Smooth muscle cell (in vitro differentiated cells): Measurements from ENCODE around the gene NTNG1. TPM values are rescaled to one million over a fixed set of nuclear protein-coding genes. Genes with fewer than 3 reads are reported as not detected.

ENCODE experiments used
- DNase-seq: peaks from one replicate; lab custom pipeline; 2025; ENCODE audit not compliant: unreplicated experiment; lab: John Stamatoyannopoulos, UW
- H2AFZ ChIP-seq: fragments of 200-600 bp; sonication (generic); 2 replicates; pipeline ENCODE4 v1.6.0; 2016; ENCODE audit warnings: antibody characterized with exemption, low read depth, mild to moderate bottlenecking
- H3F3A ChIP-seq: fragments of 200-600 bp; sonication (generic); 2 replicates; pipeline ENCODE4 v1.6.0; 2017; ENCODE audit warnings: antibody characterized with exemption, low read depth
- H3K27ac ChIP-seq: fragments of 200-600 bp; sonication (generic); 2 replicates; pipeline ENCODE4 v1.5.1; 2016; ENCODE audit warnings: low read depth, mild to moderate bottlenecking
- H3K27me3 ChIP-seq: fragments of 200-600 bp; sonication (generic); 2 replicates; pipeline ENCODE4 v1.6.1; 2016; ENCODE audit warnings: low read depth, mild to moderate bottlenecking
- H3K36me3 ChIP-seq: fragments of 200-600 bp; sonication (generic); 2 replicates; pipeline ENCODE4 v1.5.1; 2016; ENCODE audit warnings: low read depth
- H3K4me1 ChIP-seq: fragments of 200-600 bp; sonication (generic); 2 replicates; pipeline ENCODE4 v1.5.1; 2016; ENCODE audit warnings: low read depth
- H3K4me2 ChIP-seq: fragments of 200-600 bp; sonication (generic); 2 replicates; pipeline ENCODE4 v1.6.0; 2016; ENCODE audit warnings: mild to moderate bottlenecking
- H3K4me3 ChIP-seq: fragments of 200-600 bp; sonication (generic); 2 replicates; pipeline ENCODE4 v1.5.1; 2016; ENCODE audit warnings: mild to moderate bottlenecking
- H3K79me2 ChIP-seq: fragments of 200-600 bp; sonication (generic); 2 replicates; pipeline ENCODE4 v1.6.0; 2016; ENCODE audit warnings: low read depth, mild to moderate bottlenecking
- H3K9ac ChIP-seq: fragments of 200-600 bp; sonication (generic); 2 replicates; pipeline ENCODE4 v1.6.0; 2016; ENCODE audit warnings: low read depth
- H3K9me3 ChIP-seq: fragments of 200-600 bp; sonication (generic); replicated peaks from 2 replicates; pipeline ENCODE4 v1.5.1; 2016; ENCODE audit warnings: low read depth
- H4K20me1 ChIP-seq: fragments of 200-600 bp; sonication (generic); 2 replicates; pipeline ENCODE4 v1.6.0; 2016; ENCODE audit warnings: low read depth
- CTCF ChIP-seq: fragments of 200-600 bp; sonication (generic); IDR thresholded peaks from 2 replicates; pipeline ENCODE4 v1.5.1; 2017; ENCODE audit warnings: borderline replicate concordance, mild to moderate bottlenecking, antibody characterized with exemption; ENCODE audit not compliant: insufficient read depth, poor library complexity, severe bottlenecking
- WGBS: methylation state at CpG from one replicate; pipeline ENCODE4 v1.1.7; 2016; ENCODE audit warnings: low lambda C conversion rate; 5-methylcytosine and 5-hydroxymethylcytosine counted together
- polyA plus RNA-seq: library from polyadenylated mRNA; unstranded; fragments of >200 nt; fragmentation: Nextera tagmentation; extraction: Ambion mirVana; gene quantifications from 2 replicates; pipeline ENCODE4 v1.2.1, GENCODE V29; 2016
- total RNA-seq: library from RNA; depleted of rRNA; stranded (reverse); fragments of >200 nt; gene quantifications from 2 replicates; pipeline ENCODE4 v1.2.3, GENCODE V29; 2014

The NTNG1 gene
- total and polyA plus RNA-seq, 2 experiments from 2014 or later: 0.39 to 1.1 TPM

GRCh38 chr1:107152395-107152794, 11.6 kb downstream of the NTNG1 start:
- no peak for TF ChIP-seq CTCF
- DNase-seq: no peak
- H4K20me1 ChIP-seq: no peaks in the 10 kb centered on the region
- no peaks in the 10 kb centered on the region for H3K9me3 ChIP-seq
- peaks cover 6% of the 10 kb centered on the region for H3K27me3 ChIP-seq
- H2AFZ ChIP-seq: no peak overlapping the region
- no peak overlapping the region for H3K9ac ChIP-seq
- no peaks in the 10 kb centered on the region for H3F3A ChIP-seq
- WGBS: 27% methylated on average over 4 of the region's 4 CpGs
- H3K79me2 ChIP-seq: no peaks in the 10 kb centered on the region
- H3K36me3 ChIP-seq: no peaks in the 10 kb centered on the region
- no peak overlapping the region for H3K4me3 ChIP-seq
- H3K4me1 ChIP-seq: no peaks in the 10 kb centered on the region
- H3K27ac ChIP-seq: no peak overlapping the region
- no peak overlapping the region for H3K4me2 ChIP-seq

- H3K9ac ChIP-seq: no peak overlapping the region
- H3K4me3 ChIP-seq: no peak overlapping the region
- no peak overlapping the region for H2AFZ ChIP-seq
- H3K4me1 ChIP-seq: no peaks in the 10 kb centered on the region
- 93% methylated on average over 2 of the region's 2 CpGs for WGBS
- no peaks in the 10 kb centered on the region for H3F3A ChIP-seq
- no peaks in the 10 kb centered on the region for H3K36me3 ChIP-seq
- H3K9me3 ChIP-seq: no peaks in the 10 kb centered on the region
- no peak for TF ChIP-seq CTCF
- H4K20me1 ChIP-seq: no peaks in the 10 kb centered on the region
- DNase-seq: no peak
- no peak overlapping the region for H3K27ac ChIP-seq
- peaks cover 6% of the 10 kb centered on the region for H3K27me3 ChIP-seq
- no peaks in the 10 kb centered on the region for H3K79me2 ChIP-seq
- no peak overlapping the region for H3K4me2 ChIP-seq
These were observed 12.2 kb downstream of the NTNG1 start for GRCh38 chr1:107153014-107153413.

- Histone ChIP-seq H3K9me3 (no peaks in the 10 kb centered on the region), H3K4me1 (no peaks in the 10 kb centered on the region), H3F3A (no peaks in the 10 kb centered on the region), H3K36me3 (no peaks in the 10 kb centered on the region), H3K4me2 (no peak overlapping the region), H3K27ac (no peak overlapping the region), H3K27me3 (no peaks in the 10 kb centered on the region), H3K9ac (no peak overlapping the region), H4K20me1 (no peaks in the 10 kb centered on the region), H3K4me3 (no peak overlapping the region), H3K79me2 (no peaks in the 10 kb centered on the region), H2AFZ (no peak overlapping the region)
- WGBS: 77% methylated on average over 5 of the region's 5 CpGs
- TF ChIP-seq CTCF: no peak
- no peak for DNase-seq
These were observed 17.7 kb downstream of the NTNG1 start for GRCh38 chr1:107158496-107158895.

- Histone ChIP-seq H3K79me2 (no peaks in the 10 kb centered on the region), H3K27ac (no peak overlapping the region), H3K9me3 (no peaks in the 10 kb centered on the region), H4K20me1 (no peaks in the 10 kb centered on the region), H3K4me3 (no peak overlapping the region), H3F3A (no peaks in the 10 kb centered on the region), H2AFZ (no peak overlapping the region), H3K4me1 (no peaks in the 10 kb centered on the region), H3K9ac (no peak overlapping the region), H3K27me3 (no peaks in the 10 kb centered on the region), H3K36me3 (no peaks in the 10 kb centered on the region), H3K4me2 (no peak overlapping the region)
- DNase-seq: no peak
- no peak for TF ChIP-seq CTCF
- WGBS: 82% methylated on average over 3 of the region's 3 CpGs
These were observed 18.2 kb downstream of the NTNG1 start for GRCh38 chr1:107158991-107159390.
